ENCODE data around the gene GUCY2D. TPM values are rescaled to one million over a fixed set of nuclear protein-coding genes. Genes with fewer than 3 reads are reported as not detected.

GUCY2D gene
- total RNA-seq, 4 donors from 2014 or later = not detected

DNA sequence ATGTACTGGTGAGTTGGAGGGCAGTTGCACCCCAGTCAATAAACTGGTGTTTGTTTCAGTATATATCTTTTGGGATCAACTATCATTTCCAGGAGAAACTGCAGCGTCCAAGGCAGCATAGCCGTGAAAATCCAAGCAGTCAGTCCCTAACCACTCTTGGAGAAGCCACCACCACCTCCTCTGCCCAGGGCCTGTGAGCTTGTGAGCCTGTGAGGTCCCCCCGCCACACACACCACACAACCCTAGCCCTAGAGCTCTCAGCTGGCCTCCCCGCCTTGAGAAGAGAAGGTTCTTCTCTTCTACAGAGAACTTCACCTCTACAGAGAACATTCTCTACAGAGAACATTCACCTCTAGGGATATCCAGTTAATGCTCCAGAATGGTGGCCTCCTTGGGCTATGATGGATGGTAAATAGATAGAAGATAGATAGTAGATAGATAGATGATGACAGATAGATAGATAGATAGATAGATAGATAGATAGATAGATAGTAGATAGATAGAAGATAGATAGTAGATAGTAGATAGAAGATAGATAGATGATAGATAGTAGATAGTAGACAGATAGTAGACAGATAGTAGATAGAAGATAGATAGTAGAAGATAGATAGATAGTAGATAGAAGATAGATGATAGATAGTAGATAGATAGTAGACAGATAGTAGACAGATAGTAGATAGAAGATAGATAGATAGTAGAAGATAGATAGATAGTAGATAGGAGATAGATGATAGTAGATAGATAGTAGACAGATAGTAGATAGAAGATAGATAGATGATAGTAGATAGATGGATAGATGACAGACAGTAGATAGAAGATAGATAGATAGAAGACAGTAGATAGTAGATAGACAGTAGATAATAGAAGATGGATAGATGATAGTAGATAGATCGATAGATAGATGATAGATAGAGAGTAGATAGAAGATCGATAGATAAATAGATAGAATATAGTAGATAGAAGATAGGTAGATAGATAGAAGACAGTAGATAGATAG, 50.1 kb downstream of the GUCY2D start:
- H3K27me3 ChIP-seq = peaks cover 37% of the 10 kb centered on the region
- 79 to 100% methylated on average over 1 to 3 of the region's 6 CpGs for WGBS, 2 donors (ENCODE audit: low coverage in 1 of 2)
- H3K4me3 ChIP-seq = no peak overlapping the region
- H3K36me3 ChIP-seq = no peaks in the 10 kb centered on the region
- no peaks in the 10 kb centered on the region for H3K9me3 ChIP-seq
- H3K4me1 ChIP-seq = no peaks in the 10 kb centered on the region
- no peak overlapping the region for H3K27ac ChIP-seq
- no peak for TF ChIP-seq EP300 (IDR thresholded peaks at IDR 0.05)
- no peak for TF ChIP-seq POLR2AphosphoS5 (IDR thresholded peaks at IDR 0.05)
- TF ChIP-seq, protein P1, sequence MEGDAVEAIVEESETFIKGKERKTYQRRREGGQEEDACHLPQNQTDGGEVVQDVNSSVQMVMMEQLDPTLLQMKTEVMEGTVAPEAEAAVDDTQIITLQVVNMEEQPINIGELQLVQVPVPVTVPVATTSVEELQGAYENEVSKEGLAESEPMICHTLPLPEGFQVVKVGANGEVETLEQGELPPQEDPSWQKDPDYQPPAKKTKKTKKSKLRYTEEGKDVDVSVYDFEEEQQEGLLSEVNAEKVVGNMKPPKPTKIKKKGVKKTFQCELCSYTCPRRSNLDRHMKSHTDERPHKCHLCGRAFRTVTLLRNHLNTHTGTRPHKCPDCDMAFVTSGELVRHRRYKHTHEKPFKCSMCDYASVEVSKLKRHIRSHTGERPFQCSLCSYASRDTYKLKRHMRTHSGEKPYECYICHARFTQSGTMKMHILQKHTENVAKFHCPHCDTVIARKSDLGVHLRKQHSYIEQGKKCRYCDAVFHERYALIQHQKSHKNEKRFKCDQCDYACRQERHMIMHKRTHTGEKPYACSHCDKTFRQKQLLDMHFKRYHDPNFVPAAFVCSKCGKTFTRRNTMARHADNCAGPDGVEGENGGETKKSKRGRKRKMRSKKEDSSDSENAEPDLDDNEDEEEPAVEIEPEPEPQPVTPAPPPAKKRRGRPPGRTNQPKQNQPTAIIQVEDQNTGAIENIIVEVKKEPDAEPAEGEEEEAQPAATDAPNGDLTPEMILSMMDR (IDR thresholded peaks at IDR 0.05) = no peak
- no peak for TF ChIP-seq POLR2A (IDR thresholded peaks at IDR 0.05)
- ATAC-seq = no peak

GRCh38 chr17:8053600-8053999, 51.2 kb downstream of the GUCY2D start:
- Histone ChIP-seq H3K27me3 (peaks cover 35% of the 10 kb centered on the region), H3K4me1 (peaks cover 0 to 4% (median 0%) of the 10 kb centered on the region in 3 donors), H3K4me3 (no peak overlapping the region), H3K9me3 (no peaks in the 10 kb centered on the region), H3K27ac (no peak overlapping the region), H3K36me3 (no peaks in the 10 kb centered on the region)
- TF ChIP-seq, protein P1 (IDR thresholded peaks at IDR 0.05) = no peak
- TF ChIP-seq POLR2AphosphoS5 (IDR thresholded peaks at IDR 0.05) (no peak), POLR2A (IDR thresholded peaks at IDR 0.05) (no peak), EP300 (IDR thresholded peaks at IDR 0.05) (no peak)
- WGBS, 2 donors (ENCODE audit: low coverage in 1 of 2) = 88 to 90% methylated on average over 7 of the region's 7 CpGs
- no peak for ATAC-seq

GRCh38 chr17:8055851-8056231, 53.4 kb downstream of the GUCY2D start:
- Histone ChIP-seq H3K27me3 (peaks cover 52% of the 10 kb centered on the region), H3K9me3 (no peaks in the 10 kb centered on the region), H3K4me3 (no peak overlapping the region), H3K27ac (no peak overlapping the region), H3K4me1 (peaks cover 0 to 4% (median 0%) of the 10 kb centered on the region in 3 donors), H3K36me3 (no peaks in the 10 kb centered on the region)
- 66% methylated on average over 2 of the region's 3 CpGs; no CpG with 5 or more reads in 1 of the 2 donors for WGBS, 2 donors (ENCODE audit: low coverage in 1 of 2)
- no peak for ATAC-seq
- no peak for TF ChIP-seq EP300 (IDR thresholded peaks at IDR 0.05)
- TF ChIP-seq POLR2A (IDR thresholded peaks at IDR 0.05) = no peak
- TF ChIP-seq POLR2AphosphoS5 (IDR thresholded peaks at IDR 0.05) = no peak
- TF ChIP-seq, protein P1 (IDR thresholded peaks at IDR 0.05) = no peak

DNA sequence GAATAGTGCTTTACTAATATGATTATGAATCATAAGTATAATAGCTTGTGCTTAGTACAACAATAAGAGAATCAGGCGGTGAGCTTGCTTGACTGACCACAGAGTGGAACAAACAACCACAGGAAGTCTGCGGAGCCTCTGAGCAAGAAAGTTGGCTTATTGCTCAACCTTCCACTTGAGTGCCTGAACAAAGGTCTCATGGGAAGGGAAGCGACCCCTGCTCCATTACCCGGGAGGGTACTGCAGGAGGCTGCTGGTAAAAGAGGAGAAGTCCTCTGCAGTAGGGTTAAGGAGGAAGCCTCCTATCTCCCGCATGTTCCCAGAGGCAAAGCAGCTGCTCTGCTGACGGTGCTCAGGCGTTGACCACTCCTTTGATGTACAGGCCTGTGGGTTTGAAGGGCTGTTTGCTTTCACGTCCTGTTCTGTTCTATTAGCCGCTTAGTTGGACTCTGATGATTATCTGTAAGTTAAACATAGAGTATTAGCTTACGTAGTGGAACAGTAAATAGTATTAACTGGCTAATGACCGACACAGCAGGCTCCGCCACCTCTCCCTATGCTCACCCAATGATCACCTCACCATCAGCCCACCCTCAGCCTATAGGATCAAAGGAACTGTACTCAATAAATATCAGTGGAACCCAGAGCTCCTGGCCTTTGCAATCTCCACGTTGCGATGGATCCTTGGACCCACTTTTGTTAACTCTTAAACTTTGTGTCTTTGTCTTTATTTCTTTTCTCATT, 54.0 kb downstream of the GUCY2D start:
- ATAC-seq = peak; percentile 67

More for the DNA sequence above, 54.0 kb downstream of the GUCY2D start:
- H3K9me3 ChIP-seq = no peaks in the 10 kb centered on the region
- H3K36me3 ChIP-seq = no peaks in the 10 kb centered on the region
- TF ChIP-seq, protein P1 (IDR thresholded peaks at IDR 0.05) = no peak
- TF ChIP-seq EP300 (IDR thresholded peaks at IDR 0.05) = no peak
- H3K27me3 ChIP-seq = peaks cover 58% of the 10 kb centered on the region
- H3K27ac ChIP-seq = no peak overlapping the region
- peaks cover 0 to 4% (median 0%) of the 10 kb centered on the region in 3 donors for H3K4me1 ChIP-seq
- 57 to 62% methylated on average over 7 to 11 of the region's 14 CpGs for WGBS, 2 donors (ENCODE audit: low coverage in 1 of 2)
- no peak overlapping the region for H3K4me3 ChIP-seq
